ENCODE results near the gene ANKS3.

DNA sequence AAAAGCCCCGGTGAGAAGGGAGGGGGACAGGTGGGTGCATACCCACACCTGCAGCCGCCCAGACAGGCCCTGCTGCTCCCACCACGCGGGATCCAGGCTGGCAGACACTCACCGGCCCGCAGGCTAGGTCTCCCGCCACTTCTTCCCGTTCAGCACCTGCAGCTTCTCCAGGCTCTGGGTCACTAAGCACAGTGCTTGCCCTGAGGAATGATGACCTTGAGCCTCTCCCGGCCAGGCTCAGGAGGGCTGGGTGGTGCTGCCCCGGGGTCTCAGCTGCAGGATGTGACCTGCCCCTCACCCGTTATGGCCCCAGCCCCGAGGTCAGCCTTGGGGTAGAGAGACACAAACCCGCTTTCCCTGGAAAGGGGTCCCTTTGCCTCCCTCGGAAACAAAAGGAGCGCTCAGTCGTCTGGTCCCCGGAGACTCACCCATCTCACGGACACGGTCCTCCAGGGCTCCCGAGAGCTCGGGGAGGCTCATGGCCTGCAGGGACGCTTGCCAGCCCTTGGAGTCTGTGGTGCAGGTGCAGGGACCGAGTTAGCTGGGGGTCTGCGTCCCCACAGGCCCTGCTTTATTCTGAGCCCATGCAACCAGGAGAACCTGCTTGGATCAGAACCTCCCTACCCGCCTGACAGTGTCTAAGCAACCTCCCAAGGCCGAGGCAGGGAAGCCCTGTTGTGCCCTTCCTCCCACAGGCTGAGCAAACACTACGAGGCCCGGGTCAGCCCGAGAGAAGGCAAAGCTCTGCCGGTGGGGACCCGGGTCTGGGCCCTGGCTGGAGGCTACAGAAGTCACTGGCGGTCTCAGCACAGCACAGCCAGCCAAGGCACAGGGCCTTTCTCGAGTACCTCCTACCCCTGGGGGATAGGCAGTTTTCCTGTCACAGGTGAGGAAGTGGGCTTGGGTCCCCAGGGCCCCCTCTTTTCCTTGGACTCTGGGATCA, 36.9 kb downstream of the ANKS3 start:
- no peak for TF ChIP-seq CHD2 (IDR thresholded peaks at IDR 0.05; ENCODE audit: borderline replicate concordance, low read depth, low read length)
- TF ChIP-seq JUND (IDR thresholded peaks at IDR 0.05; ENCODE audit: low read depth, low read length), result no peak
- no peak for TF ChIP-seq CTCF (IDR thresholded peaks at IDR 0.05 in 2 of 3, conservative IDR thresholded peaks at IDR 0.05 in 1 of 3; ENCODE audit: control insufficient read depth in 2 of 3, extremely low read depth in 1 of 3, insufficient read depth in 1 of 3, low read depth in 3 of 3, low read length in 3 of 3)
- TF ChIP-seq KDM1A (IDR thresholded peaks at IDR 0.05; ENCODE audit: borderline replicate concordance), result no peak
- TF ChIP-seq NFIC (IDR thresholded peaks at IDR 0.05; ENCODE audit: low read depth, low read length), result no peak
- TF ChIP-seq SRF (IDR thresholded peaks at IDR 0.05; ENCODE audit: low read depth in 2 of 2, low read length in 2 of 2), result no peak
- TF ChIP-seq, protein P1, sequence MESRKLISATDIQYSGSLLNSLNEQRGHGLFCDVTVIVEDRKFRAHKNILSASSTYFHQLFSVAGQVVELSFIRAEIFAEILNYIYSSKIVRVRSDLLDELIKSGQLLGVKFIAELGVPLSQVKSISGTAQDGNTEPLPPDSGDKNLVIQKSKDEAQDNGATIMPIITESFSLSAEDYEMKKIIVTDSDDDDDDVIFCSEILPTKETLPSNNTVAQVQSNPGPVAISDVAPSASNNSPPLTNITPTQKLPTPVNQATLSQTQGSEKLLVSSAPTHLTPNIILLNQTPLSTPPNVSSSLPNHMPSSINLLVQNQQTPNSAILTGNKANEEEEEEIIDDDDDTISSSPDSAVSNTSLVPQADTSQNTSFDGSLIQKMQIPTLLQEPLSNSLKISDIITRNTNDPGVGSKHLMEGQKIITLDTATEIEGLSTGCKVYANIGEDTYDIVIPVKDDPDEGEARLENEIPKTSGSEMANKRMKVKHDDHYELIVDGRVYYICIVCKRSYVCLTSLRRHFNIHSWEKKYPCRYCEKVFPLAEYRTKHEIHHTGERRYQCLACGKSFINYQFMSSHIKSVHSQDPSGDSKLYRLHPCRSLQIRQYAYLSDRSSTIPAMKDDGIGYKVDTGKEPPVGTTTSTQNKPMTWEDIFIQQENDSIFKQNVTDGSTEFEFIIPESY (IDR thresholded peaks at IDR 0.05), result no peak
- TF ChIP-seq RFX5 (IDR thresholded peaks at IDR 0.05; ENCODE audit: low read depth, low read length), result no peak
